WI38 (cell line): ENCODE results near the gene GTF2F1.
"Not testable (repeated sequence)": the region's sequence is repeated elsewhere in the genome, so short reads cannot be mapped to it uniquely, and the experiment has no call there.

Experiments
- H3K4me3 ChIP-seq: 2 replicates; pipeline ENCODE4 v1.5.1; 2011; ENCODE audit warnings: low read depth, mild to moderate bottlenecking, control low read depth, low read length
- CTCF ChIP-seq: IDR thresholded peaks from 2 replicates; pipeline ENCODE4 v1.5.1; 2012; ENCODE audit warnings: low read depth, mild to moderate bottlenecking, control low read depth, low read length

GTF2F1 gene

GRCh38 chr19:6409346-6409745 lies 16.4 kb upstream of the GTF2F1 start:
- TF ChIP-seq CTCF, result no peak
- no peak overlapping the region for H3K4me3 ChIP-seq

GRCh38 chr19:6406401-6406800 lies 13.4 kb upstream of the GTF2F1 start:
- TF ChIP-seq CTCF, result no peak
- no peak overlapping the region for H3K4me3 ChIP-seq

GRCh38 chr19:6402837-6403608 lies 10.1 kb upstream of the GTF2F1 start:
- no peak overlapping the region for H3K4me3 ChIP-seq
- TF ChIP-seq CTCF, result no peak

- no peak for TF ChIP-seq CTCF
- H3K4me3 ChIP-seq, result no peak overlapping the region
Measured at GRCh38 chr19:6402058-6402457, 9.1 kb upstream of the GTF2F1 start.

- H3K4me3 ChIP-seq, result not testable (repeated sequence)
Measured at GRCh38 chr19:6400062-6400944, 7.3 kb upstream of the GTF2F1 start.

GRCh38 chr19:6396305-6396704 lies 3.3 kb upstream of the GTF2F1 start:
- H3K4me3 ChIP-seq, result no peak overlapping the region
- no peak for TF ChIP-seq CTCF

GRCh38 chr19:6394831-6395230 lies 1.9 kb upstream of the GTF2F1 start:
- TF ChIP-seq CTCF, result no peak

More at GRCh38 chr19:6394831-6395230, 1.9 kb upstream of the GTF2F1 start:
- no peak overlapping the region for H3K4me3 ChIP-seq
